ENCODE results near the gene RRAGD.

RRAGD gene

GRCh38 chr6:89315249-89315885 lies 96.7 kb downstream of the RRAGD start, which contains the start of gene GABRR2:
TSS of gene GABRR2 (minus strand) at chr6:89315299. CDS start at chr6:89315165, 134 bp downstream.
- H2BK15ac ChIP-seq (ENCODE audit: low read depth, poor library complexity, severe bottlenecking): no peak within 1 kb of the TSS
- H3K27me3 ChIP-seq (ENCODE audit: control insufficient read depth in 1 of 2, insufficient read depth in 1 of 2, low read length in 2 of 2): peaks cover 0 to under 1% of the 10 kb centered on the region in 2 experiments
- WGBS: 90% methylated on average over 6 of the region's 6 CpGs

GRCh38 chr6:89314692-89315091 lies 97.4 kb downstream of the RRAGD start:
- no peak overlapping the region for H4K91ac ChIP-seq (ENCODE audit: low read length)
- 95% methylated on average over 7 of the region's 7 CpGs for WGBS
- H3K4me2 ChIP-seq (ENCODE audit: low read length, poor library complexity, severe bottlenecking): no peak overlapping the region
- H3K4me1 ChIP-seq (ENCODE audit: control insufficient read depth, insufficient read depth, low read depth, low read length): peaks cover 12% of the 10 kb centered on the region
- H3K27ac ChIP-seq (ENCODE audit: low read length, poor library complexity, severe bottlenecking): no peak overlapping the region
- H3K4me3 ChIP-seq (ENCODE audit: insufficient read depth in 1 of 2, low read depth in 1 of 2, low read length in 2 of 2): no peak overlapping the region
- no peak overlapping the region for H2BK15ac ChIP-seq (ENCODE audit: low read depth, poor library complexity, severe bottlenecking)
- H3K9ac ChIP-seq (ENCODE audit: low read length): no peak overlapping the region
- H2BK5ac ChIP-seq (ENCODE audit: low read depth, low read length, poor library complexity, severe bottlenecking): no peak overlapping the region
- H2BK120ac ChIP-seq (ENCODE audit: low read depth, low read length): no peak overlapping the region
- no peak overlapping the region for H2AK5ac ChIP-seq (ENCODE audit: low read length, severe bottlenecking)
- no peak overlapping the region for H2BK12ac ChIP-seq (ENCODE audit: low read length in 2 of 2)
- no peak overlapping the region for H3K18ac ChIP-seq (ENCODE audit: low read depth in 1 of 2, low read length in 2 of 2)
- H3K9me3 ChIP-seq (ENCODE audit: control insufficient read depth, low read length): no peaks in the 10 kb centered on the region
- no peak overlapping the region for H4K8ac ChIP-seq (ENCODE audit: low read length)
- peaks cover 1% of the 10 kb centered on the region for H3K79me1 ChIP-seq (replicated peaks; ENCODE audit: low read length, poor library complexity, severe bottlenecking)
- no peak overlapping the region for H3K14ac ChIP-seq (ENCODE audit: low read length in 2 of 2)
- DNase-seq: no peak
- no peak overlapping the region for H3K23ac ChIP-seq (ENCODE audit: low read length in 2 of 2)
- peaks cover 0 to 7% of the 10 kb centered on the region in 2 experiments for H3K36me3 ChIP-seq (ENCODE audit: control insufficient read depth in 1 of 2, insufficient read depth in 2 of 2, low read depth in 1 of 2, low read length in 2 of 2)
- H2AFZ ChIP-seq (ENCODE audit: low read depth, low read length): no peak overlapping the region
- peaks cover 0 to 4% of the 10 kb centered on the region in 2 experiments for H3K27me3 ChIP-seq (ENCODE audit: control insufficient read depth in 1 of 2, insufficient read depth in 1 of 2, low read length in 2 of 2)
- no peak overlapping the region for H3K4ac ChIP-seq (ENCODE audit: low read depth in 1 of 2, low read length in 2 of 2)

More at GRCh38 chr6:89315249-89315885, 96.7 kb downstream of the RRAGD start, which contains the start of gene GABRR2:
- H3K36me3 ChIP-seq (ENCODE audit: control insufficient read depth in 1 of 2, insufficient read depth in 2 of 2, low read depth in 1 of 2, low read length in 2 of 2): peaks cover 0 to 7% of the 10 kb centered on the region in 2 experiments
- no peak within 1 kb of the TSS for H2BK120ac ChIP-seq (ENCODE audit: low read depth, low read length)
- H4K8ac ChIP-seq (ENCODE audit: low read length): no peak within 1 kb of the TSS
- no peak within 1 kb of the TSS for H3K4ac ChIP-seq (ENCODE audit: low read depth in 1 of 2, low read length in 2 of 2)
- H3K23ac ChIP-seq (ENCODE audit: low read length in 2 of 2): no peak within 1 kb of the TSS
- no peak for DNase-seq
- peaks cover 12% of the 10 kb centered on the region for H3K4me1 ChIP-seq (ENCODE audit: control insufficient read depth, insufficient read depth, low read depth, low read length)
- H2AFZ ChIP-seq (ENCODE audit: low read depth, low read length): no peak within 1 kb of the TSS
- no peak within 1 kb of the TSS for H2BK12ac ChIP-seq (ENCODE audit: low read length in 2 of 2)
- H3K18ac ChIP-seq (ENCODE audit: low read depth in 1 of 2, low read length in 2 of 2): no peak within 1 kb of the TSS
- H3K4me3 ChIP-seq (ENCODE audit: insufficient read depth in 1 of 2, low read depth in 1 of 2, low read length in 2 of 2): no peak within 1 kb of the TSS
- H3K9ac ChIP-seq (ENCODE audit: low read length): no peak within 1 kb of the TSS
- no peak within 1 kb of the TSS for H3K14ac ChIP-seq (ENCODE audit: low read length in 2 of 2)
- H2AK5ac ChIP-seq (ENCODE audit: low read length, severe bottlenecking): no peak within 1 kb of the TSS
- H4K91ac ChIP-seq (ENCODE audit: low read length): no peak within 1 kb of the TSS
- no peak within 1 kb of the TSS for H2BK5ac ChIP-seq (ENCODE audit: low read depth, low read length, poor library complexity, severe bottlenecking)
- no peaks in the 10 kb centered on the region for H3K9me3 ChIP-seq (ENCODE audit: control insufficient read depth, low read length)
- H3K79me1 ChIP-seq (replicated peaks; ENCODE audit: low read length, poor library complexity, severe bottlenecking): peaks cover 1% of the 10 kb centered on the region
- no peak within 1 kb of the TSS for H3K27ac ChIP-seq (ENCODE audit: low read length, poor library complexity, severe bottlenecking)
- H3K4me2 ChIP-seq (ENCODE audit: low read length, poor library complexity, severe bottlenecking): no peak within 1 kb of the TSS

All from mesenchymal stem cell (in vitro differentiated cells and primary cell).